Natural killer cell (primary cell): ENCODE data around the gene WDR54. TPM values are rescaled to one million over a fixed set of nuclear protein-coding genes. Genes with fewer than 3 reads are reported as not detected.
A peak's percentile ranks its signal among the peaks of the same experiment; 100 is the strongest.
"Not testable (repeated sequence)": the region's sequence is repeated elsewhere in the genome, so short reads cannot be mapped to it uniquely, and the experiment has no call there.

Source experiments
- ATAC-seq, 3 donors: fragments of 150-1000 bp in 2 of 3; fragments of 200-7000 bp in 1 of 3; cut with Tn5 transposase; 1 replicate in 1 of 3; 2 replicates in 2 of 3; pipeline ENCODE4 v1.10.0; 2021; ENCODE audit warnings: mild to moderate bottlenecking in 2 of 3, moderate library complexity in 2 of 3
- DNase-seq, 2 donors: peaks; one replicate each; pipeline versions ENCODE4 v3.0.0 to v3.0.0-alpha.2; 2013 to 2021; ENCODE audit warnings: mixed read lengths in 1 of 2
- H3K27ac ChIP-seq: one replicate; pipeline ENCODE4 v1.5.1; 2013; ENCODE audit warnings: mild to moderate bottlenecking, low read length
- H3K27me3 ChIP-seq: one replicate; pipeline ENCODE4 v1.6.1; 2013; ENCODE audit warnings: low read length; ENCODE audit not compliant: control insufficient read depth, insufficient read depth
- H3K36me3 ChIP-seq: one replicate; pipeline ENCODE4 v1.6.1; 2013; ENCODE audit warnings: low read length; ENCODE audit not compliant: control insufficient read depth, insufficient read depth
- H3K4me1 ChIP-seq: one replicate; pipeline ENCODE4 v1.6.1; 2013; ENCODE audit warnings: low read length; ENCODE audit not compliant: control insufficient read depth, insufficient read depth
- H3K4me3 ChIP-seq: one replicate; pipeline ENCODE4 v1.5.1; 2013; ENCODE audit warnings: low read length
- H3K9me3 ChIP-seq: one replicate; pipeline ENCODE4 v1.6.1; 2013; ENCODE audit warnings: low read length; ENCODE audit not compliant: control insufficient read depth, insufficient read depth
- H3K27ac Mint-ChIP-seq, 2 donors: one replicate each; pipeline ENCODE4 v1.8.0; 2022; ENCODE audit warnings: mild to moderate bottlenecking in 2 of 2, mixed read lengths in 2 of 2, moderate library complexity in 1 of 2
- H3K27me3 Mint-ChIP-seq, 2 donors: one replicate each; pipeline ENCODE4 v1.8.0; 2022; ENCODE audit warnings: low read depth in 2 of 2, mixed read lengths in 2 of 2
- H3K36me3 Mint-ChIP-seq: one replicate; pipeline ENCODE4 v1.8.0; 2022; ENCODE audit warnings: mixed read lengths
- H3K4me1 Mint-ChIP-seq, 2 donors: one replicate each; pipeline ENCODE4 v1.8.0; 2022; ENCODE audit warnings: mixed read lengths in 2 of 2
- H3K4me3 Mint-ChIP-seq: one replicate; pipeline ENCODE4 v1.8.0; 2022; ENCODE audit warnings: mild to moderate bottlenecking, moderate library complexity, mixed read lengths
- H3K9me3 Mint-ChIP-seq, 2 donors: one replicate each; pipeline ENCODE4 v1.8.0; 2022; ENCODE audit warnings: mixed read lengths in 2 of 2
- WGBS: methylation state at CpG from one replicate; pipeline ENCODE4 v1.1.7; 2013; ENCODE audit warnings: missing lambda C conversion rate; ENCODE audit not compliant: insufficient coverage; 5-methylcytosine and 5-hydroxymethylcytosine counted together
- intact Hi-C: fragments of 100-400 bp; cut with micrococcal nuclease; formaldehyde crosslinking; loops from one replicate; pipeline ENCODE4 v1.14.2; 2022
- total RNA-seq, 4 donors: library from RNA; stranded (reverse); fragments of 120-200 nt in 1 of 4; gene quantifications; one replicate each; pipeline versions ENCODE4 v1.2.3 to v1.2.4, GENCODE V29; 2013 to 2022
- TF ChIP-seq, protein P1 (sequence below): fragments of 200-600 bp; IDR thresholded peaks from one replicate; pipeline ENCODE4 v1.8.0; 2022; ENCODE audit warnings: antibody characterized with exemption

The WDR54 gene
- total RNA-seq, 3 donors from 2014 or later (not counting 1 experiment from before 2014, with no cell fraction given), result 28.0 to 35.3 (median 28.0) TPM

DNA sequence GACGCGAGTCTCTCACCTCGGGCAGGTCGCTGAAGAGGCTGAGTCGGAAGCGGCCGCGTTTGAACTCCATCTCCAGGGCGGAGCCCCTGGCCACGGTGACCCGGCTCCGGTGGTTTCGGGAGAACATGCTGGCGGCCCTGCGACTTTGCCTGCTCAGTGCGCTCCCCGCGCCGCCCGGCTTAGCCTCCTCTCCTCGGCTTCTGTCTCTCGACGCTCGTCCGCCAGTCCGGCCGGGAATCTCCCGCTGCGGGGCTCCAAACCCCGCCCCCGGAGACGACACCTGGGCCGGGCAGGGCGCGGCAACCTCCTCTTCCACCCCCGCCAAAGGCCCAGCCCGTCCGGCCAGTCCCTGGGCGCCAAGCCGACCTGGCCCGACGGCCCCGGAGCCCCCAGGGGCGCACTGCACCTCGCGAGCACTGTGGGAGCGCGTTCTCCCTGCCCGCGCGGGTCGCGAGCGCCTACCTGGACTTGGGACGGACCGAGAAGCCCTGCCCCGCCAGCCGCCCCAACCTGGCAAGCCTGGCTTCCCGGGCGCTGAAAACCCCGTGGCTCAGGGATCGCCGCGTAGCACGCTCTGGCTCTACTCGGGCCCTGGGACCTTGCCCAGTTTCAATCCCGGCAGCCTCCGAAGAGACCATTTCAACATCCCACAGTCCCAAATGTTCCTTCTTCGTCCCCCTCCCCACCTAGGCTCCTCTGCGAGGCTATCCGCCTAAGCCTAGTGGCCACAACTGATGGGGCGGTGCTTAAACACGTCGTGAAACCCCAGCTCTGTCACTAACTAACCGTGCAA lies 20.4 kb downstream of the WDR54 start, which contains the start of gene RTKN:
Gene RTKN (minus strand): TSS at position 248 of the 793 bp plus-strand sequence. CDS start 121 bp downstream, at position 127.
- WGBS, result 15% methylated on average over 75 of the region's 75 CpGs

DNA sequence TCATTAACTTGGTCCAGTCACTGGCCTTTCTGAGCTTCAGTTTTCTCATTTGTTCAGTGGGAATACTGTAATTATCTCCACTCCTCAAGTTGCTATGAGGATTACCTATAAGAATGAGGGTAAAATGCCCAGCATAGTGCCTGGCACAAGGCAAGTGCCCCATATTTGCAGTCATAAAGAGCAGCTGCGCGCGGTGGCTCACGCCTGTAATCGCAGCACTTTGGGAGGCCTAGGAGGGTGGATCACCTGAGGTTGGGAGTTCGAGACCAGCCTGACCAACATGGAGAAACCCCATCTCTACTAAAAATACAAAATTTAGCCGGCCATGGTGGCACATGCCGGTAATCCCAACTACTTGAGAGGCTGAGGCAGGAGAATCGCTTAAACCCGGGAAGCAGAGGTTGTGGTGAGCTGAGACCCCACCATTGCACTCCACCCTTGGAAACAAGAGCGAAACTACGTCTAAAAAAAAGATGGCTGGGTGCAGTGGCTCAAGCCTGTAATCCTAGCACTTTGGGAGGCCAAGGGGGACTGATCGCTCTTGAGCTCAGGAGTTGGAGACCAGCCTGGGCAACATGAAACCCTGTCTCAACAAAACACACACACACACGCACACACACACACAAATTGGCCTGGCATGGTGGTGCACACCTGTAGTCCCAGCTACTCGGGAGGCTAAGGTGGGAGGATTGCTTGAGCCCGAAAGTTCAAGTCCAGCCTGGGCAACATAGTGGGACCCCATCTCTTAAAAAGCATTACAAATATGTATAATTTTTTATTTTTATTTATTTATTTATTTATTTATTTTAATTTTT lies 21.2 kb downstream of the WDR54 start:
- H3K36me3 Mint-ChIP-seq, ATAC-seq, H3K36me3 ChIP-seq, H3K27ac ChIP-seq, H3K9me3 ChIP-seq, intact Hi-C loops, H3K4me3 ChIP-seq, DNase-seq, H3K9me3 Mint-ChIP-seq: not testable (repeated sequence)
- H3K27me3 ChIP-seq, result peaks cover 19% of the 10 kb centered on the region
- peak overlapping the region; percentile 88 for H3K4me3 Mint-ChIP-seq
- H3K27ac Mint-ChIP-seq, result peak overlapping the region; percentile 28 to 45
- 93% methylated on average over 15 of the region's 16 CpGs for WGBS
- peaks cover 22 to 38% of the 10 kb centered on the region in 2 donors for H3K4me1 Mint-ChIP-seq
- peaks cover 33% of the 10 kb centered on the region for H3K4me1 ChIP-seq
- peaks cover 0 to 14% of the 10 kb centered on the region in 2 donors for H3K27me3 Mint-ChIP-seq

More for the DNA sequence above, 20.4 kb downstream of the WDR54 start, which contains the start of gene RTKN:
- Mint-ChIP-seq H3K27me3 (peaks cover 0 to 14% of the 10 kb centered on the region in 2 donors), H3K36me3 (no peaks in the 10 kb centered on the region), H3K9me3 (no peaks in the 10 kb centered on the region), H3K4me3 (peak within 1 kb of the TSS; percentile 88), H3K27ac (peak within 1 kb of the TSS; percentile 28 to 45), H3K4me1 (peaks cover 27 to 38% of the 10 kb centered on the region in 2 donors)
- intact Hi-C loops, result loop anchor here (1.0 kb wide), 1 partner anchor 10 kb away; no protein-coding TSS in a partner anchor
- no peaks in the 10 kb centered on the region for H3K36me3 ChIP-seq
- peak within 1 kb of the TSS; percentile 40 for H3K4me3 ChIP-seq
- TF ChIP-seq, protein P1, sequence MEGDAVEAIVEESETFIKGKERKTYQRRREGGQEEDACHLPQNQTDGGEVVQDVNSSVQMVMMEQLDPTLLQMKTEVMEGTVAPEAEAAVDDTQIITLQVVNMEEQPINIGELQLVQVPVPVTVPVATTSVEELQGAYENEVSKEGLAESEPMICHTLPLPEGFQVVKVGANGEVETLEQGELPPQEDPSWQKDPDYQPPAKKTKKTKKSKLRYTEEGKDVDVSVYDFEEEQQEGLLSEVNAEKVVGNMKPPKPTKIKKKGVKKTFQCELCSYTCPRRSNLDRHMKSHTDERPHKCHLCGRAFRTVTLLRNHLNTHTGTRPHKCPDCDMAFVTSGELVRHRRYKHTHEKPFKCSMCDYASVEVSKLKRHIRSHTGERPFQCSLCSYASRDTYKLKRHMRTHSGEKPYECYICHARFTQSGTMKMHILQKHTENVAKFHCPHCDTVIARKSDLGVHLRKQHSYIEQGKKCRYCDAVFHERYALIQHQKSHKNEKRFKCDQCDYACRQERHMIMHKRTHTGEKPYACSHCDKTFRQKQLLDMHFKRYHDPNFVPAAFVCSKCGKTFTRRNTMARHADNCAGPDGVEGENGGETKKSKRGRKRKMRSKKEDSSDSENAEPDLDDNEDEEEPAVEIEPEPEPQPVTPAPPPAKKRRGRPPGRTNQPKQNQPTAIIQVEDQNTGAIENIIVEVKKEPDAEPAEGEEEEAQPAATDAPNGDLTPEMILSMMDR, result no peak
- H3K4me1 ChIP-seq, result peaks cover 33% of the 10 kb centered on the region
- ATAC-seq (peak in 1 of 3 donors; percentile 75), DNase-seq (peak; percentile 53 to 60)
- peaks cover 19% of the 10 kb centered on the region for H3K27me3 ChIP-seq
- H3K27ac ChIP-seq, result peak within 1 kb of the TSS; percentile 40
- H3K9me3 ChIP-seq, result no peaks in the 10 kb centered on the region

DNA sequence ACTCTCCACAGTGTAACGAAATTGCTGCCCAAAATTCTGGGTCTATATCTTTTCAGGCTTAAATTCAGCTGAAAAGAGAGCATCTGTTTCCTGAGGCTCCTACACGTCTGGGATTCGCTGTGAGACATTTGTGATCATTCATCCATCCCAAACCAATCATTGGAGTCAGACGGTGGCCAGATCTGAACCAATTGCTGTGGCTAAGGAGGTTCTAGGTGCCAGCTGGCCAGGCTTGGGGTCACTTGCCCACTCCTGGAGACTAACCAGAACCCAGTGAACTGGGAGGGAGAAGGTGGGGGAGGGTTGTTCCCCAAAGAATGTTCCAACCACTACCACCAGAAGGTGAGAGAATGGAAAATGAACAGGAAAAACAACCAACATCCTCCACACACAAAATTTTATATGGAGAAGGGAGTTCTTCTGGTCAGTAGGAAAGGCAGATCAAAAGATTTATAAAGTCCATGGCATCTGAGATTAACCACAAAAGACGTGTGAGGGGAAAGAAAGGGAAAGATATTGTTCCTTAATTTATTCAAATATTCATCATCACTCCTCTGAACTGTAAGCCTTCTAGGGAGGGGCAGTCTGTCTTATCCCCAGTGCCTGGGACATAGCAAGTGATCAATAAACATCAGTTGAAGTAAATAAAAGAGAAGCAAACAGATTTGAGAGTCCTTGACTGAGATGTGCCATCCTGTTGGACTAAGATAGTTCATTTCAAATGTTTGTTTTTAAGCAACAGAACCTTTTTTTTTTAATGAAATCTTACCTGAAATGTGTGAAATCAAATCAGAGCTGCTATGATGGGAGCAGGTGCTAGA lies 23.2 kb downstream of the WDR54 start:
- no peak overlapping the region for H3K4me3 ChIP-seq
- no peak overlapping the region for H3K27ac ChIP-seq
- no peak for ATAC-seq
- H3K36me3 Mint-ChIP-seq, result no peaks in the 10 kb centered on the region
- H3K27ac Mint-ChIP-seq, result no peak overlapping the region
- peaks cover 0 to 14% of the 10 kb centered on the region in 2 donors for H3K27me3 Mint-ChIP-seq
- H3K27me3 ChIP-seq, result peaks cover 19% of the 10 kb centered on the region
- no peaks in the 10 kb centered on the region for H3K9me3 Mint-ChIP-seq
- no peaks in the 10 kb centered on the region for H3K9me3 ChIP-seq
- no peak overlapping the region for H3K4me3 Mint-ChIP-seq
- WGBS, result 27% methylated on average over 3 of the region's 5 CpGs
- no peaks in the 10 kb centered on the region for H3K36me3 ChIP-seq
- H3K4me1 ChIP-seq, result peaks cover 27% of the 10 kb centered on the region
- TF ChIP-seq, protein P1, result no peak
- intact Hi-C loops, result no loop called here
- peaks cover 5 to 19% of the 10 kb centered on the region in 2 donors for H3K4me1 Mint-ChIP-seq
- no peak for DNase-seq
